AG10803 (cell line): ENCODE measurements around the gene MITD1.

ENCODE experiments used
- DNase-seq: peaks from one replicate; pipeline ENCODE4 v3.0.0; 2010; ENCODE audit warnings: low read depth
- H3K4me3 ChIP-seq: 2 replicates; pipeline ENCODE4 v1.5.1; 2011; ENCODE audit warnings: mild to moderate bottlenecking, low read length, control low read depth
- CTCF ChIP-seq: conservative IDR thresholded peaks from 2 replicates; pipeline ENCODE4 v1.5.1; 2011; ENCODE audit warnings: mild to moderate bottlenecking, low read length, control low read depth, inconsistent platforms

Gene MITD1

GRCh38 chr2:99181624-99182000 lies 754 bp upstream of the MITD1 start:
- no peak for TF ChIP-seq CTCF
- peak; percentile 5 for DNase-seq
- H3K4me3 ChIP-seq, result peak overlapping the region; percentile 99

- no peak for TF ChIP-seq CTCF
- no peak overlapping the region for H3K4me3 ChIP-seq
- no peak for DNase-seq
Observed at GRCh38 chr2:99171377-99172140, 9.3 kb downstream of the MITD1 start.

GRCh38 chr2:99169534-99169933 lies 11.3 kb downstream of the MITD1 start:
- no peak for TF ChIP-seq CTCF
- DNase-seq, result no peak
- no peak overlapping the region for H3K4me3 ChIP-seq

GRCh38 chr2:99166218-99166617 lies 14.6 kb downstream of the MITD1 start:
- no peak for TF ChIP-seq CTCF
- no peak for DNase-seq
- H3K4me3 ChIP-seq, result no peak overlapping the region

- no peak for DNase-seq
- no peak for TF ChIP-seq CTCF
- no peak overlapping the region for H3K4me3 ChIP-seq
Observed at GRCh38 chr2:99159594-99159993, 21.3 kb downstream of the MITD1 start.

GRCh38 chr2:99158599-99158998 lies 22.3 kb downstream of the MITD1 start:
- H3K4me3 ChIP-seq, result no peak overlapping the region
- DNase-seq, result no peak
- TF ChIP-seq CTCF, result no peak

GRCh38 chr2:99156891-99157290 lies 24.0 kb downstream of the MITD1 start:
- H3K4me3 ChIP-seq, result no peak overlapping the region
- no peak for TF ChIP-seq CTCF
- DNase-seq, result no peak
